Upper lobe of left lung (tissue), 4 donors: Measurements from ENCODE around the gene MYO9B.

Experiments
- CTCF ChIP-seq, 6 experiments: fragments of 450-650 bp in 4 of 6; fragments of 200-600 bp in 2 of 6; sonication (generic) in 2 of 6; IDR thresholded peaks; one replicate each; pipeline ENCODE4 v1.5.1; 2016 to 2019; ENCODE audit warnings: antibody characterized with exemption in 6 of 6
- EP300 ChIP-seq, 4 donors: sonication (generic); formaldehyde crosslinking; IDR thresholded peaks; one replicate each; pipeline ENCODE4 v1.5.1; 2017; ENCODE audit warnings: antibody characterized with exemption in 4 of 4, control low read depth in 2 of 4
- POLR2A ChIP-seq, 4 donors: fragments of 450-650 bp; IDR thresholded peaks; one replicate each; pipeline ENCODE4 v1.5.1; 2016 to 2017; ENCODE audit warnings: antibody characterized with exemption in 4 of 4, mild to moderate bottlenecking in 2 of 4
- POLR2AphosphoS5 ChIP-seq, 2 donors: sonication (generic); formaldehyde crosslinking; IDR thresholded peaks; one replicate each; pipeline ENCODE4 v1.5.1; 2017; ENCODE audit warnings: antibody characterized with exemption in 2 of 2

- no peak for TF ChIP-seq CTCF (IDR thresholded peaks at IDR 0.05)
- TF ChIP-seq POLR2A (IDR thresholded peaks at IDR 0.05): no peak
- TF ChIP-seq POLR2AphosphoS5 (IDR thresholded peaks at IDR 0.05): no peak
- no peak for TF ChIP-seq EP300 (IDR thresholded peaks at IDR 0.05)
These were observed 4.7 kb upstream of the MYO9B start for GRCh38 chr19:17070912-17071311.
